ENCODE results near the gene CFAP57. TPM values are rescaled to one million over a fixed set of nuclear protein-coding genes. Genes with fewer than 3 reads are reported as not detected.

Gene CFAP57
- polyA plus RNA-seq, 1 donor from 2014 or later = 0.17 TPM

GRCh38 chr1:43292679-43293078 lies 120.5 kb downstream of the CFAP57 start:
- H3K27ac ChIP-seq (ENCODE audit: low read length) = no peak overlapping the region
- H3K27me3 ChIP-seq (ENCODE audit: insufficient read depth, low read depth, low read length) = no peaks in the 10 kb centered on the region
- H2AFZ ChIP-seq (ENCODE audit: low read depth, low read length) = no peak overlapping the region
- no peak overlapping the region for H3K9ac ChIP-seq (ENCODE audit: low read length)
- no peaks in the 10 kb centered on the region for H3K36me3 ChIP-seq (ENCODE audit: insufficient read depth, low read length)
- H3K9me2 ChIP-seq (ENCODE audit: insufficient read depth, low read length) = no peaks in the 10 kb centered on the region
- H3K4me3 ChIP-seq (ENCODE audit: low read length) = no peak overlapping the region
- no peaks in the 10 kb centered on the region for H4K20me1 ChIP-seq (ENCODE audit: insufficient read depth)
- H3K4me2 ChIP-seq (ENCODE audit: low read length) = no peak overlapping the region
- H3K9me3 ChIP-seq (ENCODE audit: low read length) = no peaks in the 10 kb centered on the region
- no peaks in the 10 kb centered on the region for H3F3A ChIP-seq (ENCODE audit: insufficient read depth, low read length, poor library complexity, severe bottlenecking)
- no peaks in the 10 kb centered on the region for H3K79me2 ChIP-seq (replicated peaks; ENCODE audit: insufficient read depth, low read length)
- TF ChIP-seq EZH2 (IDR thresholded peaks at IDR 0.05; ENCODE audit: borderline replicate concordance, insufficient read depth, low read length, poor library complexity, severe bottlenecking) = no peak
- no peak for TF ChIP-seq EP300 (conservative IDR thresholded peaks at IDR 0.05; ENCODE audit: poor library complexity, severe bottlenecking)
- no peak for TF ChIP-seq TAF1 (IDR thresholded peaks at IDR 0.05; ENCODE audit: low read depth)
- TF ChIP-seq RAD21 (conservative IDR thresholded peaks at IDR 0.05) = no peak
- TF ChIP-seq CTCF (IDR thresholded peaks at IDR 0.05; ENCODE audit: poor library complexity, severe bottlenecking) = no peak
- TF ChIP-seq POLR2AphosphoS5 (IDR thresholded peaks at IDR 0.05) = no peak
- no peak for TF ChIP-seq MXI1 (conservative IDR thresholded peaks at IDR 0.05; ENCODE audit: poor library complexity, severe bottlenecking)
- no peak for TF ChIP-seq REST (IDR thresholded peaks at IDR 0.05; ENCODE audit: borderline replicate concordance)
- no peak for TF ChIP-seq SMC3 (conservative IDR thresholded peaks at IDR 0.05; ENCODE audit: poor library complexity)

- Histone ChIP-seq H2AFZ (ENCODE audit: low read depth, low read length) (no peak overlapping the region), H4K20me1 (ENCODE audit: insufficient read depth) (no peaks in the 10 kb centered on the region), H3K4me2 (ENCODE audit: low read length) (no peak overlapping the region), H3K36me3 (ENCODE audit: insufficient read depth, low read length) (no peaks in the 10 kb centered on the region), H3K27ac (ENCODE audit: low read length) (no peak overlapping the region), H3K27me3 (ENCODE audit: insufficient read depth, low read depth, low read length) (no peaks in the 10 kb centered on the region), H3K9me2 (ENCODE audit: insufficient read depth, low read length) (no peaks in the 10 kb centered on the region), H3F3A (ENCODE audit: insufficient read depth, low read length, poor library complexity, severe bottlenecking) (no peaks in the 10 kb centered on the region), H3K9ac (ENCODE audit: low read length) (no peak overlapping the region), H3K9me3 (ENCODE audit: low read length) (no peaks in the 10 kb centered on the region), H3K79me2 (replicated peaks; ENCODE audit: insufficient read depth, low read length) (no peaks in the 10 kb centered on the region), H3K4me3 (ENCODE audit: low read length) (no peak overlapping the region)
- TF ChIP-seq RAD21 (conservative IDR thresholded peaks at IDR 0.05) = no peak
- TF ChIP-seq MXI1 (conservative IDR thresholded peaks at IDR 0.05; ENCODE audit: poor library complexity, severe bottlenecking) = no peak
- no peak for TF ChIP-seq REST (IDR thresholded peaks at IDR 0.05; ENCODE audit: borderline replicate concordance)
- no peak for TF ChIP-seq EZH2 (IDR thresholded peaks at IDR 0.05; ENCODE audit: borderline replicate concordance, insufficient read depth, low read length, poor library complexity, severe bottlenecking)
- TF ChIP-seq CTCF (IDR thresholded peaks at IDR 0.05; ENCODE audit: poor library complexity, severe bottlenecking) = no peak
Observed at GRCh38 chr1:43293176-43293575, 121.0 kb downstream of the CFAP57 start.

Measured in neural cell (in vitro differentiated cells).